ENCODE measurements around the gene CLASP1.

DNA sequence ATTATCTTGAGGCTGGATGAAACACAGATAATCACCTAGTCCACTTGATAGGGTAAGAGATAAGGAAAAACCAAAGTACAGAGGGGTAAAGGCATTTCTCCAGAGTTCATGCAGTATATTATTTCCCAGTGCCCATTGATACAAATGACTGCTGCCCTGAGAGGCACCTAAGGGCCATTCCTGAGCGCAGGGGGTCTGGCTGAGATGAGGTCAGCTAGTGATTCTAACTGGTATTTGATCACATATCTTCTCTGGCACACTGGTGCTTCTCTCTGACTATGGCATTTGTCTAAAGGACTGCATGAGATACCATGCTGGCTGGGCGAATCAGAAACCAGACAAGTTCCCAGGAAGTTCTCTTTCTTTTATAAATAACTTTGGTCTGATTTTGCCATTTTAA, 291.0 kb downstream of the CLASP1 start:
- TF ChIP-seq, protein P1, sequence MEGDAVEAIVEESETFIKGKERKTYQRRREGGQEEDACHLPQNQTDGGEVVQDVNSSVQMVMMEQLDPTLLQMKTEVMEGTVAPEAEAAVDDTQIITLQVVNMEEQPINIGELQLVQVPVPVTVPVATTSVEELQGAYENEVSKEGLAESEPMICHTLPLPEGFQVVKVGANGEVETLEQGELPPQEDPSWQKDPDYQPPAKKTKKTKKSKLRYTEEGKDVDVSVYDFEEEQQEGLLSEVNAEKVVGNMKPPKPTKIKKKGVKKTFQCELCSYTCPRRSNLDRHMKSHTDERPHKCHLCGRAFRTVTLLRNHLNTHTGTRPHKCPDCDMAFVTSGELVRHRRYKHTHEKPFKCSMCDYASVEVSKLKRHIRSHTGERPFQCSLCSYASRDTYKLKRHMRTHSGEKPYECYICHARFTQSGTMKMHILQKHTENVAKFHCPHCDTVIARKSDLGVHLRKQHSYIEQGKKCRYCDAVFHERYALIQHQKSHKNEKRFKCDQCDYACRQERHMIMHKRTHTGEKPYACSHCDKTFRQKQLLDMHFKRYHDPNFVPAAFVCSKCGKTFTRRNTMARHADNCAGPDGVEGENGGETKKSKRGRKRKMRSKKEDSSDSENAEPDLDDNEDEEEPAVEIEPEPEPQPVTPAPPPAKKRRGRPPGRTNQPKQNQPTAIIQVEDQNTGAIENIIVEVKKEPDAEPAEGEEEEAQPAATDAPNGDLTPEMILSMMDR (IDR thresholded peaks at IDR 0.05; ENCODE audit: low read length) = no peak
- TF ChIP-seq EZH2 (IDR thresholded peaks at IDR 0.05; ENCODE audit: borderline replicate concordance, low read length) = no peak

All from OCI-LY1 (cell line).